Kidney epithelial cell (primary cell): ENCODE results near the gene SHH. TPM values are rescaled to one million over a fixed set of nuclear protein-coding genes. Genes with fewer than 3 reads are reported as not detected.
"Not testable (repeated sequence)": the region's sequence is repeated elsewhere in the genome, so short reads cannot be mapped to it uniquely, and the experiment has no call there.

Source experiments
- DNase-seq: peaks from one replicate; pipeline ENCODE4 v3.0.0-alpha.2; 2010; ENCODE audit warnings: low read depth
- H3K27me3 ChIP-seq: 2 replicates; pipeline ENCODE4 v1.6.0; 2011; ENCODE audit warnings: low read length; ENCODE audit not compliant: control insufficient read depth, insufficient read depth
- H3K36me3 ChIP-seq: 2 replicates; pipeline ENCODE4 v1.5.1; 2011; ENCODE audit warnings: low read length; ENCODE audit not compliant: control insufficient read depth, insufficient read depth
- H3K4me3 ChIP-seq: 2 replicates; pipeline ENCODE4 v1.5.1; 2011; ENCODE audit warnings: low read depth, mild to moderate bottlenecking, control low read depth, low read length
- total RNA-seq: library from RNA; depleted of rRNA; stranded (reverse); fragments of >200 nt; gene quantifications from 2 replicates; pipeline ENCODE4 v1.2.3, GENCODE V29; 2015
- TF ChIP-seq, protein P1 (sequence below): IDR thresholded peaks from 2 replicates; pipeline ENCODE4 v1.5.1; 2011; ENCODE audit warnings: mild to moderate bottlenecking, moderate library complexity, low read length, control low read depth, inconsistent platforms; ENCODE audit not compliant: insufficient read depth, poor library complexity, severe bottlenecking

SHH gene
- total RNA-seq, 1 donor from 2014 or later, result 2.8 TPM

DNA sequence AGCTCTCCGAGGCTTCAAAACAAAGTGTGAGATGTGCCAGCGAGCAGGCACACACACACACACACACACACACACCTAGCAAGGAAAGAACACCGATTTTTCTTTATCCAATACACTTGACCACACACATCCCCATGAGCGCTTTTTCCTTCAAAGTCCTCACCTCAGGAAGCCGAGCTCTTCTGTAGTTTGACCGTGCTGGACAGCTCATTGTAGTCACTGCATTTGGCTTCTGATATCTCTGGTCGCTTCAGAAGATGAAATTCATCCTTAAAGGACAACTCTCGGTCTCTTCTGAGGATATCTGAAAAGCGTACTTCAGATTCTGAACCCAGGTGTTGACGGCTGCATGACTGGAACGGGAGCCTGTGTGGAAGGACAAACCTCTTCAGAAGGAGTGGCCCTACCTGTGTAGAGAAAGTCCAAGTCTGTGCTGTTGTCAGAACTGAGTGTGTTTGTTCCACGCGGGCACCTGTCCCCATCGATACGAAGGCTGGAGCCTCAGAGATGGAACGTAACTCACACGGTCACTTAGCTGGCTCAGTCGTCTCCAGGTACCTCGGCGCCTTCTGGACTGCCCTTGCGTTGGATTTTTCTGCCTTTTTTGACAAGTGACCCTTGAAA, 28.1 kb upstream of the SHH start:
- H3K36me3 ChIP-seq, result no peaks in the 10 kb centered on the region
- TF ChIP-seq, protein P1, sequence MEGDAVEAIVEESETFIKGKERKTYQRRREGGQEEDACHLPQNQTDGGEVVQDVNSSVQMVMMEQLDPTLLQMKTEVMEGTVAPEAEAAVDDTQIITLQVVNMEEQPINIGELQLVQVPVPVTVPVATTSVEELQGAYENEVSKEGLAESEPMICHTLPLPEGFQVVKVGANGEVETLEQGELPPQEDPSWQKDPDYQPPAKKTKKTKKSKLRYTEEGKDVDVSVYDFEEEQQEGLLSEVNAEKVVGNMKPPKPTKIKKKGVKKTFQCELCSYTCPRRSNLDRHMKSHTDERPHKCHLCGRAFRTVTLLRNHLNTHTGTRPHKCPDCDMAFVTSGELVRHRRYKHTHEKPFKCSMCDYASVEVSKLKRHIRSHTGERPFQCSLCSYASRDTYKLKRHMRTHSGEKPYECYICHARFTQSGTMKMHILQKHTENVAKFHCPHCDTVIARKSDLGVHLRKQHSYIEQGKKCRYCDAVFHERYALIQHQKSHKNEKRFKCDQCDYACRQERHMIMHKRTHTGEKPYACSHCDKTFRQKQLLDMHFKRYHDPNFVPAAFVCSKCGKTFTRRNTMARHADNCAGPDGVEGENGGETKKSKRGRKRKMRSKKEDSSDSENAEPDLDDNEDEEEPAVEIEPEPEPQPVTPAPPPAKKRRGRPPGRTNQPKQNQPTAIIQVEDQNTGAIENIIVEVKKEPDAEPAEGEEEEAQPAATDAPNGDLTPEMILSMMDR, result no peak
- H3K27me3 ChIP-seq, result no peaks in the 10 kb centered on the region
- DNase-seq, result no peak
- no peak overlapping the region for H3K4me3 ChIP-seq

DNA sequence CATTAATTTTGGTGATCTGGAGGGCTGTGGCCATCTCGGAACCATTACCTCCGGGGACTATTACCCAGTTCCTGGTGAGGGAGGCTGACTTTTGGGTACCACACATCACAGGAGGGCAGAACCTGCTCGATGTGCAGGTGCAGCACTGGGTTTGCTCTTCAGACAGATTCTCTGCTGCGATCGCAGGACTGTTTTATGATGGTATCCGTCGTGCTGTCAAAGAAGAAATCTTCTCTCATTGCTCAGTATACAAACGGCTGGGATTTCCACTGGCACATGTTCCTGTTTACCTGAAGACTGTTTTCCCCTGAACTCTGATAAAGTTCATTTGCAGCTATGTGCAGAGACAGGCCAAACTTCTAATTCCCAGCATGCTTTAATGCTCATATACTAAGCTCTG, 27.2 kb upstream of the SHH start:
- DNase-seq, result no peak
- no peak overlapping the region for H3K4me3 ChIP-seq
- TF ChIP-seq, protein P1, result no peak
- no peaks in the 10 kb centered on the region for H3K36me3 ChIP-seq
- H3K27me3 ChIP-seq, result no peaks in the 10 kb centered on the region

DNA sequence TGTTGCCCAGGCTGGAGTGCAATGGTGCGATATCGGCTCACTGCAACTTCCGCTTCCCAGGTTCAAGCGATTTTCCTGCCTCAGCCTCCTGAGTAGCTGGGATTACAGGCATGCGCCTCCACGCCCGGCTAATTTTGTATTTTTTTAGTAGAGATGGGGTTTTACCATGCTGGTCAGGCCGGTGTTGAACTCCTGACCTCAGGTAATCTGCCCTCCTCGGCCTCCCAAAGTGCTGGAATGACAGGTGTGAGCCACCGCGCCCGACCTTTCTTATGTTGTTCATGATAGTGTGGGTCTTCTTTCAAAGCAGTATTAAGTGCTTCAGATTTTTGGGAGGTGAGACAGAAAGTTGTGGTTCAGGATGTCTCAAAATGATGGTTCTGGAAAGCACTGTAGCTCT, 26.0 kb upstream of the SHH start:
- H3K27me3 ChIP-seq, H3K36me3 ChIP-seq, H3K4me3 ChIP-seq, DNase-seq: not testable (repeated sequence)

DNA sequence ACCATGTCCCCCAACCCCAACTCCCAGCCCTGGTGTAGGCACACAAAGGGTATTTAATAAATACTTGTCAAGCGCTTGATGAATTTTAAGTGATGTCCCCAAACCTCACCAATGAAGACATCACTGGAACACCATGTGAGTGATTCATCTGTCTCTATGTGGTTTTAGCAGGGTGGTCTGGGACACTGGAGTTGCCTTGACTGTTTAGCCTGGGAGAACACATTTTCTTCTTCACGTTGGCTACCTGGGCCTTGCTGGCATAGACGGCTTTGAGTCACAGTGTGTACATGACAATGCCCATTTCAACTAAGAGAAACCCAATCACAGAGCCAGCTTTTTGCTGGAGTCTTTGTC, 24.8 kb upstream of the SHH start:
- no peaks in the 10 kb centered on the region for H3K36me3 ChIP-seq
- no peak overlapping the region for H3K4me3 ChIP-seq
- TF ChIP-seq, protein P1, result no peak
- peaks cover 6% of the 10 kb centered on the region for H3K27me3 ChIP-seq
- DNase-seq, result no peak

DNA sequence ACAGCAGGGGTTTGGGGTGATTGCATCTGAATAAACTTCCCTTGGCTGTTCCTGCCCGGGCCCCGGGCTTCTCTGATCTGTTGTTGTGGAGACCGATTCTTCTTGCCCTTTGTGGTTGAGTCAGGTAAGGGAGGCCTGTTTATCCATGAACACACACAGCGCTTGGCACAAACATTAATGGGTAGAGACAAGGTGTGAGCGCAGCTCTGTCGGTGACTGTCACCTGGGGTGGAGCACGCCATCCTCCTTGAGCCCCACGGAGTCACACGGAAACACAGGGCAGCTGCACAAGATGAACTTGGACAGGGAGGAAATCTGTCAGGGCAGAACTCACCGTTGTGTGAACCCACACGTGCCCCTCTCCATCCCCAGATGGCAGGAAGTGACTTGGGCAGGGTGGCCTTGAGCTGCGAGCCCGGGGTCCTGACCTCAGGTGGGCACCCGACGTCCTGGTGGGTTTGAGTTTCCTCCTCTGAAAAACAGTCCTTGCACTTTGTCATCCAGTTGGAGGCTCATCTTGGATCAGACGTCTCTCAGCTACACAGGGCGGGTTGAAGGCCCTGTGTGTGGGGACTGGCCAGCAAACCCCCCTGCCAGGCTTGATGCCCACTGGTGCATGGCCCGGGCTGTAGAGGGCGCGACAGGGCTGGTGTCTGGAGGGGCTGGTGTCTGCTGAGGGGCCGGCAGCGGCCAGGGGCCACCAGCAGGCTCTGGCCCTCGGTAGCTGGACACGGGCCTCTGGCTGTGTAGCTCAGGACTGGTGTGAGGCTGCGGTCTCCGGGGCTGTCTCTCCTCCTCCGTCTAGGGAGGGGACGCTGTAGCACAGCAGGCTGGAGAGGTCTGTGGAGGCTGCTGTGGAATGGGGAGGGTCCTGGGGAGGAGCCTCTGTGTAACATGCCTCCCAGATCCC, 24.2 kb upstream of the SHH start:
- H3K4me3 ChIP-seq, result no peak overlapping the region
- peaks cover 6% of the 10 kb centered on the region for H3K27me3 ChIP-seq
- TF ChIP-seq, protein P1, result no peak
- H3K36me3 ChIP-seq, result no peaks in the 10 kb centered on the region
- DNase-seq, result no peak

DNA sequence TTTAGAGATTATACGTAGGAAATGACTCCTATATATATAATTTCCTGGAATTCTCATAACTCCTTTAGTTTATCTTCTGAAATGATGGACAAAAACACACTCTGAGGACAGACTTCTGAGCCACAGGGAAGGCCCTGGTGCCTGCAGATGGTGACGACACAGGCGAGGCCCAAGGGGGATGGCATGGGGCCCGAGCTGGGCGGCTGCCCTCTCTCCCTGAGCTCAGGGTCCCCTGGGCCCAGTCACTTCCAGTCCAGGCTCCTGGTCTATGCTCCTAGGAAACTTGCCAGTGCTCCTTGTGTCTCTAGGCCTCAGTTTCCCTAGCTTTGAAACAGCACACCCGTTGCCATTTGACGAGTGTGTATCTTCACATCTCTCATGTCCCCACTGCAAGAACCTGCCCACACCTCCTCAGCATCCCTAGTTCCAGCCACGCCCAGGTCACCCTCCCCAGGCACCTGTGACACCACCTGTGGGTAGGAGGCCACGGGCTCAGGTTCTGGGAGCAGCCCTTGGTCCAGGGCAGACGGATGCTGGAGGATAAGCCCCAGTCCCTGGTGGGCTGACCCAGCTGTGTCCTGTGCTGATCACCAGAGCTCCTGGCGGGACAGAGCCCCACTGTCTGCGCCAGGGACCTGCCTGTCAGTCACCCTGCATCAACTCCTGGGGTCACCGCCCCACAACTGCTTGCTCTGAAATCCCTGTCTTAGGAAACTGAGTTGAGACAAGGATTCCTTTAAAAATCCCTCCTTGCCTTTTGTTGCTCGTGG, 23.4 kb upstream of the SHH start:
- DNase-seq, result no peak
- TF ChIP-seq, protein P1, result no peak
- H3K27me3 ChIP-seq, result peaks cover 6% of the 10 kb centered on the region
- no peaks in the 10 kb centered on the region for H3K36me3 ChIP-seq
- H3K4me3 ChIP-seq, result no peak overlapping the region
